HG03354 (cell line): ENCODE measurements around the gene TBC1D16.

Experiments used
- ATAC-seq: cut with Tn5 transposase; IDR thresholded peaks from one replicate; pipeline ENCODE4 v1.9.1; 2021; ENCODE audit warnings: mild to moderate bottlenecking; ENCODE audit not compliant: unreplicated experiment, poor library complexity, severe bottlenecking

Gene TBC1D16

GRCh38 chr17:79991924-79992648 lies 43.6 kb downstream of the TBC1D16 start:
- ATAC-seq: peak; percentile 8

- ATAC-seq: peak; percentile 55
Measured at GRCh38 chr17:79991140-79991923, 44.3 kb downstream of the TBC1D16 start.

- no peak for ATAC-seq
Measured at GRCh38 chr17:79990704-79991103, 45.0 kb downstream of the TBC1D16 start.

GRCh38 chr17:79990051-79990592 lies 45.5 kb downstream of the TBC1D16 start:
- no peak for ATAC-seq

DNA sequence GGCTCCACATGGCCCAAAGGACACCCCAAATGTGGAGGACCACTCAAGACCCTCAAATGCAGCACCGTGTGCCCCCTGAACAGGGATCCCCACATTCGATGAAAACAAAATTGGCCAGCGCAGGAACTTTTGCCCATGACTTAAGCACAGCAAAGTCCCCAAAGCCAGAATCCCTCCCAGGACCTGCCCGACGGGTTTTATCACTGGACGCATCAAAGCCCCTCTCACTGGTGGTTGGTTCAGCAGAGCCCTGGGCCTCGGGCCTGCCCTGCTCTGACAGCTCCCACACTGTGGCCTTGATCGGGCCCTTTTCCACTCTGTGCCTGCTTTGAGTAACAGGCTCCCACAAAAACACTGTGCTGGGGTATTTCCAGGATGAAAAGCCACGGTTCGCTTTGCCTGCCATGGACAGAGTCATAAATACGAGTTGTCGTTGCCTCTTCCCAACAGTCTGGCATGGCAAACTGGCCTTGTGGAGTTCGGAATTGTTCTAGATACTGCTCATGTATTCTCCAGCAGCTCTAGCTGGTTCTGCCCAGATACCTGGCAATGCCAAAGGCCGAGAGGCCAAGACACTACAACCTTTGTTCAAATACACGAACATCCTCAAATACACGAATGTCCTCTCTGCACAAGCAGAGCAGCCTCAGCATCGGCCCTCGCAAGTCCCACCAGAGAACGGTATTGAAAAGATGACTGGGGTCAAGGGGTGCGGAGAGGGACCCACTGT lies 46.4 kb downstream of the TBC1D16 start:
- ATAC-seq: no peak

- no peak for ATAC-seq
Measured at GRCh38 chr17:79988185-79988971, 47.3 kb downstream of the TBC1D16 start.

DNA sequence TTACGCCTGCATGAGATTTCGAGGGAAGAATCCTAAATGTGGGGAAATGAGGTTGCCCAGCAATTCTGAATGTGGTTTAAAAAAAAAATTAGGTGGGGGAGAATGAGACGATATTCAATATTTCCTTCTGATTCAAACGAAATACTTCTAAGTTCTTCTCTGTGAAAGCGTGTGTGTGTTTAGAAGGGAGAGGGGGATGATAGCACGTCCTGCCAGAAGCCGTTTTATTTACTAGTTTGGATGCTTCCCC lies 47.8 kb downstream of the TBC1D16 start:
- no peak for ATAC-seq

DNA sequence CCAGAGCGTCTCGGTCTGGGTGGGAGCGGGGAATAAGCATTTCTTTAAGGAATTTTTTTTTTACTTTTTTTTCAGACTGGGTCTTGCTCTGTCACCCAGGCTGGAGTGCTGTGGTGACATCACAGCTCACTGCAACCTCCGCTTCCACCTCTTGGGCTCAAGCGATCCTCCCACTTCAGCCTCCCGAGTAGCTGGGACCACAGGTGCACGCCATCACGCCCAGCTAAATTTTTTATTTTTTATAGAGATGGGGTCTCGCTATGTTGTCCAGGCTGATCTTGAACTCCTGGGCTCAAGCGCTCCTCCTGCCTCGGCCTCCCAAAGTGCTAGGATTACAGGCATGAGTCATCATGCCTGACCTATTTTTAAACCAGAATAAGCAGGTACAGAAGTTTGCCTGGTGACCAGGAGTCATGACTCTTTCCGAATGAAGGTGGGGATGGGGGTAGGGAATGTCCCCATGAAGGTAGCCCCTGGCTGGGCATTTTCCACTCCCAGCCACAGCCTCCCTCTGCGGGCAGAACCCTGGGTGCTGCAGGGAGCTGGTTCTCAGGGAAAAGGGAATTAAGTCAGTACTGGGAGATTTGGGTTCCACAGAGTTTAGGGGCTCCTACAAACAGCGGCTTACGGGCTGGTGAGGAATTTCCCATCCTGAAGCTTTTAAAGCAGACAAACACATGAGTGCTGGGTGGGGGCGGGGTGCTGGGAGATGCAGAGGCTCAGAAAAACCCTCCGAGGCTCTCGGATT lies 48.3 kb downstream of the TBC1D16 start:
- no peak for ATAC-seq

- ATAC-seq: no peak
Measured at GRCh38 chr17:79986411-79987186, 49.1 kb downstream of the TBC1D16 start.

DNA sequence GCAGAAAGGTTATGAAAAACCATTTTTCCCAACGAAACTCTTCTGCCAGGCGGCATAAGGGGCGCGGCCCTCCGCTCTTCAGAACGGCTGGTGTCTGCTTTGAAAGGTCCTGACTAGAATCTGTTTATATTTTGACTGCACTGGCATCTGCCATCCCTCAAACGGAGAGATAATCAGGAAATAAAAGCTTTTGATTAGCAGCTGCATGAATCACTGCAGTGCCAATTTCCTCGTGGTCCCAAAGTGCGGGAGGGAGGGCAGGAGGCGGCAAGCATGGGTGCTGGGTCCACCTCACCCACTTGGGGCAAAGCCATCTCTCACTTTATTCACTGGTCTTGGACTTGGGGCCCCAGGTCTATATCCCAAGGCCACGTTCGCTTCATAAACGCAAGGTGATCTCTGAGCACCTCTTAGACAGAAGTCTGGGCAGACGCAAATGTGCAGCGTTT lies 49.7 kb downstream of the TBC1D16 start:
- ATAC-seq: no peak

- no peak for ATAC-seq
Measured at GRCh38 chr17:79985361-79985942, 50.2 kb downstream of the TBC1D16 start.

DNA sequence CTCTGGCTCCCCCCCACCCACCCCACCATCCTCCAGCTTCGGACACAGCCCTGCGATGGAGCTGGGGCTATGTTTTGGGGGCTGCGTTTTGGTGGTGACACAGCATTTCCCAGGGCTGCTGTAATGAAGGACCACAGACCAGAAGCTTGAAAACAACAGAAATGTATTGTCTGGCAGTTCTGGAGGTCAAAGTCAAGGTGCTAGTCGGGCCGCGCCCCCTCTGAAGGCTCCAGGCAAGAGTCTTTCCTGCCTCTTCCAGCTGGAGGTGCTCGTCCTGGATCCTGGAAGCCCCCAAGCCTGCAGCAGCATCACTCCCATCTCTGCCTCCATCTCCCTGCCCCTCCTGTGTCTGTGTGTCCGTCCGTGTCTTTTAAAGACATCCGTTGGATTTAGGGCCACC lies 50.8 kb downstream of the TBC1D16 start:
- no peak for ATAC-seq

DNA sequence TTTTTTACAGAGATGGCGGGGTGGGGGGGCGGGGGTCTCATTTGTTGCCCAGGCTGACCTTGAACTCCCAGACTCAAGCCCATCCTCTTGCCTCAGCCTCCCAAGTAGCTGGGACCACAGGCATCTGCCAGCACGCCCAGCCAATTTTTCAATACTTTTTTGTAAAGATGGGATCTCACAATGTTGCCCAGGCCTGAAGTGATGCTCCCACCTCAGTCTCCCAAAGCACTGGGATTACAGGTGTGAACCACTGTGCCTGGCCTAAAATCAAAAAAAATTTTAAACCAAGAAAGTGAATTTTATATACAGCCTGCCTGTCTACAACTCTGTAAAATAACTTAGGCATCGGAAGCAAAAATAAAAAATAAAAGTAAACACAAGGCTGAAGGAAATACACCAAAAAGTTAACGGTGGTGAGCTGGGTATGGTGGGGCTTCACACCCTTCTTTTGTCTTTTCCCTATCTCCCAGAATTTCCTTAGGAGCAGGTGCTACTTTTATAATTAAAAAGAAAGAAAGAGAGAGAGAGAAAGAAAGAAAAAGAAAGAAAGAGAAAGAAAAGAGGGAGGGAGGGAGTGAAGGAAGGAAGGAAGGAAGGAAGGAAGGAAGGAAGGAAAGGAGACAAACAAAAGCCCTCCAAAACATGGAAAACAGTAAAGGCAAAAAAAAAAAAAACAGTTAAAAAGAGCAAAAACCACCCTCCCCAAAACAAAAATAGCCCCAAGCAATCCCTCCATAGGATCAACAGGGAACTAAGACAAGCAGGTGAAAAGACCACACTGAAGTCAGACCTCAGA lies 51.4 kb downstream of the TBC1D16 start:
- no peak for ATAC-seq

GRCh38 chr17:79983456-79983855 lies 52.2 kb downstream of the TBC1D16 start:
- no peak for ATAC-seq

DNA sequence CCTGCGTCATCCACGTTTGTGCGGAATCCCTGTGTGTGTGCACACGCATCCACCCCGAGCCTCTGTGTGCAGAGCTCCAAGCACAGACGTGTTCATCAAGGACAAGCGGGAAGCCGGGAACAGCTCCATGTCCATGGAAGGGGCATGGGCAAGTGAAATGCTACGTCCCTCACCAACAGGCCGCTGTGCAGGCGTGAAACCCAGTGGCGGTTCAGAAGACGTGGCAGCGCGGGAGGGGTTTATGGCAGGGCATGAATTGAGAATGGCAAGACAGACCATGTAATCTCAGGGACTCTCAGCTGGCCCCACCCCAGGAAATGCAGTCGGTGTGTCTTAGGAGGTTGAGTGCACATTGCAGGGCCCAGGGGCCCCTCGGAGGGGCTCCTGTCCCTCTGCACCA lies 52.7 kb downstream of the TBC1D16 start:
- no peak for ATAC-seq

GRCh38 chr17:79981661-79982101 lies 54.0 kb downstream of the TBC1D16 start:
- no peak for ATAC-seq

- no peak for ATAC-seq
Measured at GRCh38 chr17:79981090-79981489, 54.6 kb downstream of the TBC1D16 start.
